CD8-positive, alpha-beta memory T cell (primary cell): ENCODE measurements around the gene RAET1G. TPM values are rescaled to one million over a fixed set of nuclear protein-coding genes. Genes with fewer than 3 reads are reported as not detected.
A peak's percentile ranks its signal among the peaks of the same experiment; 100 is the strongest.
"Not testable (repeated sequence)": the region's sequence is repeated elsewhere in the genome, so short reads cannot be mapped to it uniquely, and the experiment has no call there.

Experiments used
- CTCF ChIA-PET: fragments of 350-600 bp; sonication (Branson Sonifier 250); formaldehyde crosslinking; loops from one replicate; lab custom pipeline; 2021; ENCODE audit warnings: antibody characterized with exemption; lab: Charles Lee
- POLR2A ChIA-PET: fragments of 350-600 bp; sonication (Branson Sonifier 250); formaldehyde crosslinking; loops from one replicate; lab custom pipeline; 2021; ENCODE audit warnings: antibody characterized with exemption; lab: Charles Lee
- DNase-seq, 5 donors: peaks; one replicate each; pipeline versions ENCODE4 v3.0.0 to v3.0.0-alpha.2; 2020 to 2022; ENCODE audit warnings: mixed read lengths in 1 of 5
- H3K27ac ChIP-seq: one replicate; pipeline ENCODE4 v1.7.0; 2013; ENCODE audit warnings: low read depth, mild to moderate bottlenecking, low read length, moderate library complexity
- H3K27me3 ChIP-seq: 2 replicates; pipeline ENCODE4 v1.7.0; 2013; ENCODE audit warnings: low read length, mild to moderate bottlenecking; ENCODE audit not compliant: insufficient read depth, poor library complexity, severe bottlenecking
- H3K36me3 ChIP-seq: 2 replicates; pipeline ENCODE4 v1.7.0; 2013; ENCODE audit warnings: mild to moderate bottlenecking, low read length, moderate library complexity; ENCODE audit not compliant: insufficient read depth
- H3K4me1 ChIP-seq: 2 replicates; pipeline ENCODE4 v1.7.0; 2013; ENCODE audit warnings: mild to moderate bottlenecking, low read length, moderate library complexity; ENCODE audit not compliant: insufficient read depth
- H3K4me3 ChIP-seq: 2 replicates; pipeline ENCODE4 v1.7.0; 2013; ENCODE audit warnings: mild to moderate bottlenecking, low read length
- H3K9me3 ChIP-seq: 2 replicates; pipeline ENCODE4 v1.7.0; 2013; ENCODE audit warnings: mild to moderate bottlenecking, low read length
- H3K27ac Mint-ChIP-seq, 8 donors: one replicate each; pipeline ENCODE4 v1.8.0; 2020 to 2021; ENCODE audit warnings: mixed read lengths in 8 of 8, mild to moderate bottlenecking in 6 of 8, inconsistent platforms in 3 of 8, moderate library complexity in 3 of 8
- H3K27me3 Mint-ChIP-seq, 2 donors: one replicate each; pipeline ENCODE4 v1.8.0; 2020 to 2021; ENCODE audit warnings: mixed read lengths in 2 of 2, mild to moderate bottlenecking in 1 of 2, moderate library complexity in 1 of 2
- H3K36me3 Mint-ChIP-seq, 3 donors: one replicate each; pipeline ENCODE4 v1.8.0; 2020 to 2021; ENCODE audit warnings: mixed read lengths in 3 of 3, inconsistent platforms in 1 of 3, mild to moderate bottlenecking in 1 of 3
- H3K4me1 Mint-ChIP-seq, 3 donors: one replicate each; pipeline ENCODE4 v1.8.0; 2020 to 2021; ENCODE audit warnings: mixed read lengths in 3 of 3, inconsistent platforms in 1 of 3, mild to moderate bottlenecking in 1 of 3
- H3K4me3 Mint-ChIP-seq, 7 donors: one replicate each; pipeline ENCODE4 v1.8.0; 2020 to 2021; ENCODE audit warnings: mixed read lengths in 7 of 7, mild to moderate bottlenecking in 6 of 7, moderate library complexity in 4 of 7, inconsistent platforms in 2 of 7
- H3K9me3 Mint-ChIP-seq, 5 donors: one replicate each; pipeline ENCODE4 v1.8.0; 2020 to 2022; ENCODE audit warnings: mixed read lengths in 5 of 5, mild to moderate bottlenecking in 3 of 5, moderate library complexity in 2 of 5, inconsistent platforms in 1 of 5
- polyA plus RNA-seq: library from polyadenylated mRNA; unstranded; fragments of 300-500 nt; fragmentation: Illumina TruSeq; gene quantifications from one replicate; pipeline ENCODE4 v1.2.3, GENCODE V29; 2021
- total RNA-seq, 2 experiments: library from RNA; stranded (reverse); gene quantifications; one replicate each; pipeline ENCODE4 v1.2.3, GENCODE V29; 2021

RAET1G gene
- total and polyA plus RNA-seq, 3 experiments from 2014 or later: not detected

DNA sequence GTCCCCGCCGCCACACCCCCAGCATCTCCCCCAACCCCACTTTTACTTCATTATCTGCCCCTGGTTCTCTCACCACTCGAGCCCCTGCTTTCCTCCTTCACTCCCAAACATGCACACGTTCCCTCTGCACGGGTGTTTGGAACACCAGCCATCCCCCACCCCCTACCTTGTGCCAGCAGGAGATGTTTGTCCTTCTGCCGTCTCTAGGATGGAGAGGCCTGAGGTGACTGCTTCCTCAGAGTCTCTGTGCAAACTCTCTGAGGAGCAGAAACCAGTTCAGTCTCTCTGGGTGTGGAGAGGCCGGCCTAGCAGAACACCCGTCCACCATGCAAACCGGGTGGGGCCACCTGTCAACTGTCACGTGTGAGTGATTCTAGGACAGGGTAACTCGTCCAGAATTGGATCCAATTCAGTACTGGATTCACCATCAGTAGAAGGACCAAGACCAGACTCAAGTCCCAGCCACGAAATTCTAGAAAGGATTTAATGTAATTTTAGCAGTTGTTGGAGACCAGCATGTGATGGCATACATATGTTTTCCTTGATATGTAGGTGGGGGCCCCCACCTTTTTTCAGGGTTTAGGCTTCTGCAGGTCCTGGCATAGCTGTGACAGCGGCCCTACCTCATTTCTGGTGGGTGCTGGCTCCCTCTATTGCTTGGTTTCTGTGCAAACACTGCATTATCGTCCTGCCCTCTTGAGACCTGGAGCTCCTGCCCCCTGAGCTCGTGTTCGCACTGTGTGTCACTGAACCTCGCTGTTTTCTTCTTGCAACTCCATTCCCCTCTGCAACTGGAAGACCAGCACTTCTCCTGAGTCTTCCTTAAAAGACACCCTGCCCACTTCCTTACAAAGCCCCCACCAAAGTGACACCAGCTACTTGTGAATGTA, 24.8 kb downstream of the RAET1G start, which contains the start of gene RAET1E:
Gene RAET1E (minus strand): TSS at position 259 of the 890 bp plus-strand sequence. CDS start 7,212 bp downstream, outside the sequence.
- peak within 1 kb of the TSS in 3 of 8 donors; percentile 18 to 78 (median 77) for H3K27ac Mint-ChIP-seq
- no peak within 1 kb of the TSS for H3K27ac ChIP-seq
- peaks cover 12 to 21% of the 10 kb centered on the region in 2 donors for H3K27me3 Mint-ChIP-seq
- ChIA-PET CTCF (no interaction called here), POLR2A (no interaction called here)
- peaks cover 10 to 23% (median 11%) of the 10 kb centered on the region in 3 donors for H3K4me1 Mint-ChIP-seq
- no peaks in the 10 kb centered on the region for H3K9me3 ChIP-seq
- H3K4me3 Mint-ChIP-seq: peak within 1 kb of the TSS in 6 of 7 donors; percentile 9 to 75 (median 46)
- no peaks in the 10 kb centered on the region for H3K9me3 Mint-ChIP-seq
- peaks cover 4% of the 10 kb centered on the region for H3K27me3 ChIP-seq
- no peak within 1 kb of the TSS for H3K4me3 ChIP-seq
- peaks cover 7% of the 10 kb centered on the region for H3K4me1 ChIP-seq
- no peaks in the 10 kb centered on the region for H3K36me3 Mint-ChIP-seq
- no peak for DNase-seq
- no peaks in the 10 kb centered on the region for H3K36me3 ChIP-seq

DNA sequence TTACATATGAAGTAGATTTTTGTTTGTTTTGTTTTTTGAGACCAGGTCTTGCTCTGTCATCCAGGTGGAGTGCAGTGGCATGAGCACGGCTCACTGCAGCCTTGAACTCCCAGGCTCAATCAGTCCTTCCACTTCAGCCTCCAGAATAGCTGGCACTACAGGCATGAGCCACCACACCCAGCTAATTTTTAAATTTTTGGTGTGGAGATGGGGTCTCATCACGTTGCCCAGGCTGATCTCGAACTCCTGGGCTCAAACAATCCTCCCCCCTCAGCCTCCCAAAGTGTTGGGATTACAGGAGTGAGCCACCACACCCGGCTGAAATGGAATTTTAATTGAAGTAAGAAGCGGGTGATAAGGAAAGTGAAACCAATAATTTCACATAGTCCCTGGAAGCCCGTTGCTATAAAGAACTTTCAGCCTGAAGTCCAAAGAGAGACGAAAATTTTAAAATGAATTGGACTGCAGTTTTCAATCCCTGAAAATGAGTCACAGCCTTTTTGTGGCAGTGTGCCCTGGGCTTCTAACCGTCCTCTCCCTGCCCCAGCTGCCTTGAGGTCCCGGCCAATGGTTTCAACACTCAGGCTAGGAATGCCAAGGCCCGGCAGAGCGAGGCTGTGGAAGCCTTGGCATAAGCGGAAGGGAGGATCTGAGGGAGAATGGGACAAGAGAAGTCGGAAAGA, 25.8 kb downstream of the RAET1G start:
- Mint-ChIP-seq H3K4me1 (peaks cover 10 to 23% (median 11%) of the 10 kb centered on the region in 3 donors), H3K27me3 (peaks cover 8 to 21% of the 10 kb centered on the region in 2 donors), H3K27ac (peak overlapping the region in 1 of 8 donors; percentile 18), H3K9me3 (no peaks in the 10 kb centered on the region), H3K4me3 (peak overlapping the region in 5 of 7 donors; percentile 9 to 57 (median 38)), H3K36me3 (no peaks in the 10 kb centered on the region)
- no peak for DNase-seq
- Histone ChIP-seq H3K36me3 (no peaks in the 10 kb centered on the region), H3K4me3 (no peak overlapping the region), H3K9me3 (no peaks in the 10 kb centered on the region), H3K4me1 (peaks cover 7% of the 10 kb centered on the region), H3K27ac (no peak overlapping the region), H3K27me3 (peaks cover 4% of the 10 kb centered on the region)
- ChIA-PET POLR2A (no interaction called here), CTCF (no interaction called here)

DNA sequence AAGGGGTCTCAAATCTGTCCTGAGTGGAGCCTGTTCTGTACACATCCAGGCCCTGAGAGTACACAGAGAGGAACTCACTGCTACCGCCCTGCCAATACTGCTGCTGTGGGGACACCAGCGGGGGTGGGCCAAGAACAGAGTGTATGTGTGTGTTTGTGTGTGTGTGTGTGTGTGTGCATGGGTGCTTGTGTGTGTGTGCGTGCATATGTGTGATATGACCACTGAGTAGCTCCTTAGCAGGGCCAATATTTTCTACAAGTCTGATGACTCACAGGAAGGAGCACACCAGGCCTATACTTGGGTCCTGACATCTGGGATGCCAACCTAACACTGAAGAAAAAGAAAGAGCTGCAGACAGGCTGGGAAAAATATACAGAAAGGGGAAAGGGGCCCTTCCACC, 26.4 kb downstream of the RAET1G start:
- no peak for DNase-seq
- peaks cover 4% of the 10 kb centered on the region for H3K27me3 ChIP-seq
- H3K9me3 ChIP-seq: no peaks in the 10 kb centered on the region
- peak overlapping the region in 2 of 7 donors; percentile 9 to 57 for H3K4me3 Mint-ChIP-seq
- peaks cover 10 to 19% of the 10 kb centered on the region in 2 donors for H3K27me3 Mint-ChIP-seq
- no peaks in the 10 kb centered on the region for H3K36me3 Mint-ChIP-seq
- H3K9me3 Mint-ChIP-seq: no peaks in the 10 kb centered on the region
- POLR2A ChIA-PET: no interaction called here
- no peak overlapping the region for H3K27ac ChIP-seq
- peaks cover 7% of the 10 kb centered on the region for H3K4me1 ChIP-seq
- no peak overlapping the region for H3K4me3 ChIP-seq
- peaks cover 10 to 23% (median 11%) of the 10 kb centered on the region in 3 donors for H3K4me1 Mint-ChIP-seq
- H3K36me3 ChIP-seq: no peaks in the 10 kb centered on the region
- H3K27ac Mint-ChIP-seq: peak overlapping the region in 3 of 8 donors; percentile 12 to 87 (median 12)
- CTCF ChIA-PET: no interaction called here

DNA sequence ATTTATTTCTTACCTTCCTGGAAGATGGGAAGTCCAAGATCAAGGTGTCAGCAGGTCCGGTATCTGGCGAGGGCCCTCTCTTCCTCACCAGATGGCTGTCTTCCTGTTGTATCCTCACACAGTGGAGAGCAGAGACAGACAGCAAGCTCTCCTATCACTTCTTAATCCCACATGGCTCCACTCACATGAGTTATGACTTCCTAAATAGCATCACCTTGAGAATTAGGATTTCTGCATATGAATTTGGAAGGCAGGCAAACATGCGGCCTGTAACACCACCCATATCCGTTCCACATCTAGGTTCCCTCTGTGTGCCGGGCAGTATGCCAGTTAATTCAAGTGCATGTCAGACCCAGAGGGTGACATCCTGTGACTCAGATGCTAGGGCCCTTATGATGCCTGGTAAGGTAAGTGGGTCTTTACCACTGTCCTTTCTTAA, 27.1 kb downstream of the RAET1G start:
- Histone ChIP-seq H3K36me3 (no peaks in the 10 kb centered on the region), H3K4me1 (peaks cover 7% of the 10 kb centered on the region), H3K27ac (no peak overlapping the region), H3K4me3 (no peak overlapping the region), H3K9me3 (no peaks in the 10 kb centered on the region), H3K27me3 (peaks cover 4% of the 10 kb centered on the region)
- CTCF ChIA-PET: no interaction called here
- POLR2A ChIA-PET: no interaction called here
- H3K4me3 Mint-ChIP-seq: peak overlapping the region in 2 of 7 donors; percentile 3 to 22
- no peaks in the 10 kb centered on the region for H3K9me3 Mint-ChIP-seq
- peaks cover 12 to 18% of the 10 kb centered on the region in 2 donors for H3K27me3 Mint-ChIP-seq
- peak overlapping the region in 2 of 8 donors; percentile 18 to 21 for H3K27ac Mint-ChIP-seq
- DNase-seq: peak in 3 of 5 donors; percentile 31 to 59 (median 46)
- H3K36me3 Mint-ChIP-seq: no peaks in the 10 kb centered on the region
- peaks cover 10 to 23% (median 11%) of the 10 kb centered on the region in 3 donors for H3K4me1 Mint-ChIP-seq

DNA sequence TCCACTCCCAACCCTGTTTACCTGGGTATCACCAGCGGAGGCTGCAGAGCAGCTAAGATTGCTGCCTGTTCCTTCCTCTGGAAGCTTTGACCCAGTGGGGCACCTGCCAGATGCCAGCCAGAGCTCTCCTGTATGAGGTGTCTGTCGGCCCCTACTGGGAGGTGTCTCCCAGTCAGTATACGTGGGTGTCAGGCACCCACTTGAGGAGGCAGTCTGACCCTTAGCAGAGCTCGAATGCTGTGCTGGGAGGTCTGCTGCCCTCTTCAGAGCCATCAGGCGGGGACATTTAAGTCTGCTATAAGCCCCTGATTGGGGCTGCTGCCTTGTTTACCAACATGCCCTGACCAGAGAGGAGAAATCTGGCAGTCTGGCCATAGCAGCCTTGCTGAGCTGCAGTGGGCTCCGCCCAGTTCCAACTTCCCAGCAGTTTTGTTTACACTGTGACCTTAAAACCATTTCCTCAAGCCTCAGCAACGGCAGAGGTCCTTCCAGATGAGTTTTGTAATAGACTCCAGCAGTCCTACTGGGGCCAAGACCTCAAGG, 27.8 kb downstream of the RAET1G start:
- Histone ChIP-seq H3K4me3 (no peak overlapping the region), H3K27ac (no peak overlapping the region), H3K9me3 (no peaks in the 10 kb centered on the region), H3K36me3 (no peaks in the 10 kb centered on the region), H3K4me1 (peaks cover 7% of the 10 kb centered on the region), H3K27me3 (no peaks in the 10 kb centered on the region)
- Mint-ChIP-seq H3K4me1 (peaks cover 10 to 23% (median 11%) of the 10 kb centered on the region in 3 donors), H3K9me3 (no peaks in the 10 kb centered on the region), H3K4me3 (no peak overlapping the region), H3K36me3 (no peaks in the 10 kb centered on the region), H3K27ac (no peak overlapping the region), H3K27me3 (peaks cover 16 to 17% of the 10 kb centered on the region in 2 donors)
- POLR2A ChIA-PET: no interaction called here
- DNase-seq: no peak
- CTCF ChIA-PET: no interaction called here

DNA sequence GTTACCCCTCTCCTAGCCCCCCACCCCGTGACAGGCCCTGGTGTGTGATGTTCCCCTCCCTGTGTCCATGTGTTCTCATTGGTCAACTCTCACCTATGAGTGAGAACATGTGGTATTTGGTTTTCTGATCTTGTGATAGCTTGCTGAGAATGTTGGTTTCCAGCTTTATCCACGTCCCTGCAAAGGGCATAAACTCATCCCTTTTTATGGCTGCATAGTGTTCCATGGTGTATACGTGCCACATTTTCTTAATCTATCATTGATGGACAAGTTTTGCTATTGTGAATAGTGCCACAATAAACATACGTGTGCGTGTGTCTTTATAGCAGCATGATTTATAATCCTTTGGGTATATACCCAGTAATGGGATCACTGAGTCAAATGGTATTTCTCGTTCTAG, 31.1 kb downstream of the RAET1G start:
- H3K4me1 ChIP-seq, H3K4me3 Mint-ChIP-seq, H3K36me3 Mint-ChIP-seq, H3K27me3 ChIP-seq, DNase-seq, H3K27ac ChIP-seq, H3K36me3 ChIP-seq, H3K4me3 ChIP-seq, H3K9me3 Mint-ChIP-seq, POLR2A ChIA-PET, H3K9me3 ChIP-seq, H3K27ac Mint-ChIP-seq, CTCF ChIA-PET: not testable (repeated sequence)
- Mint-ChIP-seq H3K27me3 (peaks cover 17 to 35% of the 10 kb centered on the region in 2 donors), H3K4me1 (peaks cover 7 to 14% (median 7%) of the 10 kb centered on the region in 3 donors)

DNA sequence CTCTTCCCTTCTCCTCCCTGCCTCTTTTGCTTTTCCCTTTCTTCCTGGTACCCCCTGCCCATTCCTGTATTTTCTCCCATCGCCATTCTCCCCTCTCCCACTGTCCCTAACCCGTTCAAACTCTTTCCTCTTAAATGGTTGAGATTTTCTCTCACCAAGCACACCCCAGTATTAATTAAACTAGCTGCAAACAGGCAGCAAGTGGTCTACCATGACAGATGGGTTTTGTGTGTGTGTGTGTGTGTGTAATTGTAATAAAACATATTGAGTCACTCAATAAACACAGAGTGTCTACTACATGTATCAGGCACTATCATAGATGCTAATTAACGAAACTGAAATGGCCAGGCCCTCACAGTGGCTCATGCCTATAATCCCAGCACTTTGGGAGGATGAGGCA, 31.7 kb downstream of the RAET1G start:
- Histone ChIP-seq H3K27ac (no peak overlapping the region), H3K36me3 (no peaks in the 10 kb centered on the region), H3K27me3 (no peaks in the 10 kb centered on the region), H3K9me3 (no peaks in the 10 kb centered on the region), H3K4me1 (peaks cover 7% of the 10 kb centered on the region), H3K4me3 (no peak overlapping the region)
- Mint-ChIP-seq H3K36me3 (no peaks in the 10 kb centered on the region), H3K27me3 (peaks cover 17 to 35% of the 10 kb centered on the region in 2 donors), H3K27ac (no peak overlapping the region), H3K4me1 (peaks cover 2 to 8% (median 5%) of the 10 kb centered on the region in 3 donors), H3K9me3 (no peaks in the 10 kb centered on the region), H3K4me3 (no peak overlapping the region)
- no peak for DNase-seq
- ChIA-PET POLR2A (no interaction called here), CTCF (no interaction called here)
